HEK293 (cell line): ENCODE results near the gene FKBP4.

ENCODE experiments used
- CTCF ChIA-PET: fragments of 350-600 bp; formaldehyde crosslinking; extraction: SDS; loops from one replicate; lab custom pipeline; 2021; ENCODE audit warnings: antibody characterized with exemption; lab: Yijun Ruan, JAX
- POLR2A ChIA-PET: fragments of 300-600 bp; formaldehyde crosslinking; extraction: SDS; loops from one replicate; lab custom pipeline; 2020; ENCODE audit warnings: antibody characterized with exemption, inconsistent platforms; lab: Yijun Ruan, JAX
- H3K27ac ChIP-seq: fragments of 200-500 bp; sonication (Bioruptor generic); 2 replicates; pipeline ENCODE4 v1.5.1; 2014; ENCODE audit warnings: low read depth, low read length, control low read depth, inconsistent platforms; ENCODE audit errors: extremely low read depth
- H3K36me3 ChIP-seq, 2 experiments: fragments of 200-500 bp in 1 of 2; sonication (Bioruptor generic) in 1 of 2; 1 replicate in 1 of 2; 2 replicates in 1 of 2; pipeline ENCODE4 v1.5.1; 2014 to 2017; ENCODE audit warnings: inconsistent platforms in 2 of 2, low read length in 2 of 2; ENCODE audit not compliant: control insufficient read depth in 2 of 2, insufficient read depth in 1 of 2
- H3K4me1 ChIP-seq: fragments of 200-500 bp; sonication (Bioruptor generic); 2 replicates; pipeline ENCODE4 v1.5.1; 2014; ENCODE audit warnings: mild to moderate bottlenecking, low read length, inconsistent platforms; ENCODE audit not compliant: control insufficient read depth, insufficient read depth
- H3K4me3 ChIP-seq: 2 replicates; pipeline ENCODE4 v1.5.1; 2011; ENCODE audit warnings: low read depth, mild to moderate bottlenecking, control low read depth, low read length, moderate library complexity
- H3K9me3 ChIP-seq: fragments of 200-500 bp; sonication (Bioruptor generic); 2 replicates; pipeline ENCODE4 v1.5.1; 2014; ENCODE audit warnings: low read depth, low read length, inconsistent platforms; ENCODE audit not compliant: control insufficient read depth, insufficient read depth
- CTCF ChIP-seq: fragments of 450-650 bp; formaldehyde crosslinking; IDR thresholded peaks from 2 replicates; pipeline ENCODE4 v1.5.1; 2016; ENCODE audit warnings: missing biosample characterization, missing genetic modification characterization
- GLIS1 ChIP-seq: fragments of 450-650 bp; formaldehyde crosslinking; IDR thresholded peaks from 2 replicates; pipeline ENCODE4 v1.5.1; 2016; ENCODE audit warnings: missing biosample characterization, missing genetic modification characterization
- HIC1 ChIP-seq: fragments of 450-650 bp; formaldehyde crosslinking; IDR thresholded peaks from 2 replicates; pipeline ENCODE4 v1.5.1; 2016; ENCODE audit warnings: missing biosample characterization, missing genetic modification characterization
- IKZF3 ChIP-seq: fragments of 450-650 bp; IDR thresholded peaks from 2 replicates; pipeline ENCODE4 v1.5.0; 2018; ENCODE audit warnings: missing biosample characterization, mild to moderate bottlenecking, missing genetic modification characterization, moderate library complexity
- MZF1 ChIP-seq: fragments of 450-650 bp; formaldehyde crosslinking; IDR thresholded peaks from 2 replicates; pipeline ENCODE4 v1.5.1; 2017; ENCODE audit warnings: missing biosample characterization, missing genetic modification characterization, borderline replicate concordance
- PRDM1 ChIP-seq: fragments of 450-650 bp; formaldehyde crosslinking; IDR thresholded peaks from 2 replicates; pipeline ENCODE4; 2016; ENCODE audit warnings: missing biosample characterization, missing genetic modification characterization
- REST ChIP-seq: fragments of 450-650 bp; formaldehyde crosslinking; IDR thresholded peaks from 2 replicates; pipeline ENCODE4 v1.5.1; 2016; ENCODE audit warnings: missing biosample characterization, missing genetic modification characterization
- ZBTB17 ChIP-seq: fragments of 450-650 bp; formaldehyde crosslinking; IDR thresholded peaks from 2 replicates; pipeline ENCODE4 v1.5.1; 2016; ENCODE audit warnings: missing biosample characterization, missing genetic modification characterization
- ZEB2 ChIP-seq: fragments of 450-650 bp; formaldehyde crosslinking; IDR thresholded peaks from 2 replicates; pipeline ENCODE4 v1.5.1; 2016; ENCODE audit warnings: missing biosample characterization, missing genetic modification characterization
- ZFP37 ChIP-seq: fragments of 450-650 bp; formaldehyde crosslinking; IDR thresholded peaks from 2 replicates; pipeline ENCODE4 v1.5.1; 2016; ENCODE audit warnings: missing biosample characterization, missing genetic modification characterization
- ZIC2 ChIP-seq: fragments of 450-650 bp; formaldehyde crosslinking; IDR thresholded peaks from 2 replicates; pipeline ENCODE4 v1.5.1; 2016; ENCODE audit warnings: missing biosample characterization, missing genetic modification characterization
- ZNF2 ChIP-seq: fragments of 450-650 bp; formaldehyde crosslinking; IDR thresholded peaks from 2 replicates; pipeline ENCODE4 v1.5.1; 2016; ENCODE audit warnings: missing biosample characterization, missing genetic modification characterization
- ZNF350 ChIP-seq: fragments of 450-650 bp; formaldehyde crosslinking; IDR thresholded peaks from 2 replicates; pipeline ENCODE4 v1.5.0; 2017; ENCODE audit warnings: missing biosample characterization, mild to moderate bottlenecking, missing genetic modification characterization
- ZNF366 ChIP-seq: fragments of 450-650 bp; formaldehyde crosslinking; conservative IDR thresholded peaks from 2 replicates; pipeline ENCODE4 v1.5.1; 2016; ENCODE audit warnings: missing biosample characterization, missing genetic modification characterization
- ZNF48 ChIP-seq: fragments of 450-650 bp; formaldehyde crosslinking; IDR thresholded peaks from 2 replicates; pipeline ENCODE4 v1.5.1; 2016; ENCODE audit warnings: missing biosample characterization, missing genetic modification characterization
- ZNF555 ChIP-seq: fragments of 450-650 bp; formaldehyde crosslinking; conservative IDR thresholded peaks from 2 replicates; pipeline ENCODE4 v1.5.1; 2017; ENCODE audit warnings: missing biosample characterization, mild to moderate bottlenecking, missing genetic modification characterization, inconsistent platforms
- ZNF580 ChIP-seq: fragments of 450-650 bp; formaldehyde crosslinking; IDR thresholded peaks from 2 replicates; pipeline ENCODE4 v1.5.1; 2016; ENCODE audit warnings: missing biosample characterization, missing genetic modification characterization
- ZNF600 ChIP-seq: fragments of 450-650 bp; formaldehyde crosslinking; IDR thresholded peaks from 2 replicates; pipeline ENCODE4 v1.5.1; 2016; ENCODE audit warnings: missing biosample characterization, missing genetic modification characterization
- ZNF654 ChIP-seq: fragments of 450-650 bp; formaldehyde crosslinking; IDR thresholded peaks from 2 replicates; pipeline ENCODE4 v1.5.1; 2016; ENCODE audit warnings: low read depth, missing biosample characterization, missing genetic modification characterization
- ZNF76 ChIP-seq: fragments of 450-650 bp; formaldehyde crosslinking; IDR thresholded peaks from 2 replicates; pipeline ENCODE4; 2016; ENCODE audit warnings: low read depth, missing biosample characterization, missing genetic modification characterization, borderline replicate concordance

Gene FKBP4

GRCh38 chr12:2783936-2784600 lies 10.7 kb upstream of the FKBP4 start:
- ChIA-PET CTCF (interaction anchor here (0.5 to 2.7 kb wide), 36 partner anchors 9 to 1077 kb away, joined by 3 to 15 read pairs (median 4); partner anchors contain the start of gene NRIP2), POLR2A (interaction anchor here (0.6 kb wide), 1 partner anchor 32 kb away, joined by 5 read pairs; no protein-coding TSS in a partner anchor)
- TF ChIP-seq PRDM1 (tag by site-specific recombination) (no peak), ZIC2 (tag by site-specific recombination) (peak; percentile 60), GLIS1 (tag by site-specific recombination) (peak; percentile 78), ZNF580 (0 out of 2 replicates have a peak, but pooled peaks have one; percentile 22), ZNF555 (no peak), ZEB2 (peak; percentile 64), ZNF366 (tag by site-specific recombination) (peak; percentile 23; the same call in 1 of the 2 replicates), HIC1 (tag by site-specific recombination) (no peak), ZNF48 (tag by site-specific recombination) (no peak), ZNF350 (no peak), IKZF3 (tag by site-specific recombination) (peak; percentile 80), ZFP37 (tag by site-specific recombination) (0 out of 2 replicates have a peak, but pooled peaks have one; percentile 25), CTCF (peak; percentile 87), REST (peak; percentile 68), ZNF600 (tag by site-specific recombination) (peak; percentile 63), ZNF654 (tag by site-specific recombination) (peak; percentile 59), MZF1 (tag by site-specific recombination) (0 out of 2 replicates have a peak, but pooled peaks have one; percentile 39), ZNF2 (tag by site-specific recombination) (0 out of 2 replicates have a peak, but pooled peaks have one; percentile 44), ZNF76 (tag by site-specific recombination) (peak; percentile 75), ZBTB17 (peak; percentile 69)
- H3K36me3 ChIP-seq: no peaks in the 10 kb centered on the region
- H3K9me3 ChIP-seq: no peaks in the 10 kb centered on the region
- H3K4me3 ChIP-seq: no peak overlapping the region
- peaks cover 11% of the 10 kb centered on the region for H3K4me1 ChIP-seq
- H3K27ac ChIP-seq: no peak overlapping the region
